ENCODE measurements around the gene ALKBH3. TPM values are rescaled to one million over a fixed set of nuclear protein-coding genes. Genes with fewer than 3 reads are reported as not detected.

ALKBH3 gene
- total and polyA plus RNA-seq, 2 donors (not counting 3 experiments of a cell fraction or from before 2014, with no cell fraction given): 28.0 to 34.7 TPM

GRCh38 chr11:43830928-43831440 is 49.6 kb upstream of the ALKBH3 start:
- FAIRE-seq (peak; percentile 96), DNase-seq (ENCODE audit: low read depth, low spot score) (peak; percentile 93)
- Histone ChIP-seq H3K27me3 (ENCODE audit: control insufficient read depth in 2 of 2, insufficient read depth in 2 of 2, low read length in 2 of 2) (no peaks in the 10 kb centered on the region), H2AFZ (ENCODE audit: low read depth, low read length) (no peak overlapping the region), H3K79me2 (ENCODE audit: control insufficient read depth, insufficient read depth, low read length) (no peaks in the 10 kb centered on the region), H3K36me3 (ENCODE audit: control insufficient read depth in 2 of 2, extremely low read depth in 1 of 2, insufficient read depth in 2 of 2, low read length in 2 of 2) (peaks cover 3% of the 10 kb centered on the region in 2 experiments), H3K9ac (replicated peaks; ENCODE audit: extremely low read depth, insufficient read depth, low read length) (no peak overlapping the region), H3K9me3 (replicated peaks; ENCODE audit: control insufficient read depth, insufficient read depth, low read length) (no peaks in the 10 kb centered on the region), H4K20me1 (replicated peaks; ENCODE audit: control insufficient read depth, extremely low read depth, insufficient read depth, low read length) (no peaks in the 10 kb centered on the region), H3K9me1 (replicated peaks; ENCODE audit: control insufficient read depth, extremely low read depth, insufficient read depth, low read length) (no peaks in the 10 kb centered on the region), H3K4me3 (replicated peaks in 1 of 3; ENCODE audit: insufficient read depth in 1 of 3, low read depth in 1 of 3, low read length in 3 of 3) (no peak overlapping the region), H3K4me2 (ENCODE audit: insufficient read depth, low read length) (peak overlapping the region; percentile 66), H3K4me1 (ENCODE audit: control insufficient read depth, extremely low read depth, insufficient read depth, low read length) (peaks cover 15% of the 10 kb centered on the region), H3K27ac (ENCODE audit: insufficient read depth, low read depth, low read length) (peak overlapping the region; percentile 51)
- POLR2A ChIA-PET: no interaction called here
- CTCF ChIA-PET: interaction anchor here (0.7 to 6.7 kb wide), 13 partner anchors 12 to 327 kb away, joined by 3 to 55 read pairs (median 4); no protein-coding TSS in a partner anchor
- intact Hi-C loops (cut with micrococcal nuclease) (loop anchor here (2.0 kb wide), 1 partner anchor 190 kb away; no protein-coding TSS in a partner anchor), dilution Hi-C loops (cut with MboI; ENCODE audit: extremely low pct_ligation_motif_present, low sequenced_read_pairs) (no loop called here)
- TF ChIP-seq JUN (IDR thresholded peaks at IDR 0.05; ENCODE audit: borderline replicate concordance, insufficient read depth, insufficient read length, low read depth): peak; percentile 98
- TF ChIP-seq POLR2AphosphoS5 (IDR thresholded peaks at IDR 0.05; ENCODE audit: insufficient read depth, low read depth, low read length): peak; percentile 59
- TF ChIP-seq FOS (IDR thresholded peaks at IDR 0.05; ENCODE audit: borderline replicate concordance, insufficient read depth, low read length): peak; percentile 100
- no peak for TF ChIP-seq CTCF (IDR thresholded peaks at IDR 0.05; ENCODE audit: extremely low read depth in 1 of 2, insufficient read depth in 1 of 2, low read depth in 1 of 2, low read length in 2 of 2)
- TF ChIP-seq EZH2 (IDR thresholded peaks at IDR 0.05; ENCODE audit: borderline replicate concordance, low read depth, low read length, severe bottlenecking): no peak
- no peak for TF ChIP-seq MAX (IDR thresholded peaks at IDR 0.05; ENCODE audit: insufficient read depth, insufficient read length)
- BruUV-seq (replicated peaks): no TSS peak

Data from endothelial cell of umbilical vein (primary cell).